HCT116 (cell line): ENCODE measurements around the gene RUVBL1. TPM values are rescaled to one million over a fixed set of nuclear protein-coding genes. Genes with fewer than 3 reads are reported as not detected.

Source experiments
- ATAC-seq: fragments of 200-7000 bp; cut with Tn5 transposase; 2 replicates; pipeline ENCODE4 v1.9.1; 2020; ENCODE audit warnings: mild to moderate bottlenecking, moderate library complexity
- BruUV-seq: library from RNA; stranded (reverse); fragments of 400-500 nt; replicated peaks from 2 replicates; lab custom pipeline; 2021; lab: Mats Ljungman, UMichigan
- CTCF ChIA-PET: fragments of 300-600 bp; sonication (Branson Sonifier 250); formaldehyde crosslinking; loops from one replicate; lab custom pipeline; 2021; ENCODE audit warnings: antibody characterized with exemption; lab: Charles Lee
- POLR2A ChIA-PET: fragments of 300-600, 350-600 bp; sonication (Branson Sonifier 250); formaldehyde crosslinking; loops from one replicate; lab custom pipeline; 2021; ENCODE audit warnings: antibody characterized with exemption; lab: Charles Lee
- RAD21 ChIA-PET, 2 experiments: fragments of 300-600 bp; sonication (Branson Sonifier 250); formaldehyde crosslinking; loops; one replicate each; lab custom pipeline; 2023; ENCODE audit warnings: low total read pairs in 2 of 2; ENCODE audit not compliant: uncharacterized antibody in 2 of 2, unreplicated experiment in 2 of 2, low non-redundant PET in 1 of 2; lab: Charles Lee
- DNase-seq: peaks from one replicate; pipeline ENCODE4 v3.0.0-alpha.2; 2010; ENCODE audit warnings: low read depth, low spot score
- H2AFZ ChIP-seq: fragments of 200-600 bp; shearing (Covaris generic), sonication (generic); 2 replicates; pipeline ENCODE4 v1.6.1; 2017; ENCODE audit warnings: low read depth, mixed run types, mixed read lengths, antibody characterized with exemption, low read length; ENCODE audit not compliant: poor library complexity, severe bottlenecking
- H3K27ac ChIP-seq: 2 replicates; pipeline ENCODE4 v1.5.1; 2012; ENCODE audit warnings: low read depth, low read length
- H3K27me3 ChIP-seq: fragments of 200-600 bp; sonication (generic); 2 replicates; pipeline ENCODE4 v1.6.1; 2016; ENCODE audit warnings: mixed run types, low read length, mixed read lengths; ENCODE audit not compliant: insufficient read depth
- H3K36me3 ChIP-seq, 2 experiments: fragments of 200-500 bp in 1 of 2; fragments of 200-600 bp in 1 of 2; sonication (Bioruptor generic) in 1 of 2; sonication (generic) in 1 of 2; 2 replicates each; pipeline versions ENCODE4 v1.5.1 to v1.6.1; 2014 to 2016; ENCODE audit warnings: low read length in 2 of 2, inconsistent platforms in 1 of 2, mixed read lengths in 1 of 2, mixed run types in 1 of 2; ENCODE audit not compliant: insufficient read depth in 2 of 2, control insufficient read depth in 1 of 2
- H3K4me1 ChIP-seq, 2 experiments: fragments of 200-600 bp in 1 of 2; sonication (generic) in 1 of 2; 2 replicates each; pipeline versions ENCODE4 v1.5.1 to v1.6.1; 2012 to 2017; ENCODE audit warnings: low read length in 2 of 2, inconsistent platforms in 1 of 2, mild to moderate bottlenecking in 1 of 2, mixed read lengths in 1 of 2, mixed run types in 1 of 2, moderate library complexity in 1 of 2; ENCODE audit not compliant: insufficient read depth in 2 of 2, control insufficient read depth in 1 of 2
- H3K4me2 ChIP-seq: fragments of 200-600 bp; sonication (generic); 2 replicates; pipeline ENCODE4 v1.6.1; 2017; ENCODE audit warnings: mixed run types, low read length, mixed read lengths
- H3K4me3 ChIP-seq, 2 experiments: fragments of 200-600 bp in 1 of 2; sonication (generic) in 1 of 2; replicated peaks in 1 of 2; 2 replicates each; pipeline ENCODE4 v1.5.1; 2011 to 2016; ENCODE audit warnings: low read length in 2 of 2, control low read depth in 1 of 2, low read depth in 1 of 2, mild to moderate bottlenecking in 1 of 2, mixed read lengths in 1 of 2, mixed run types in 1 of 2
- H3K79me2 ChIP-seq: fragments of 200-600 bp; sonication (generic); 2 replicates; pipeline ENCODE4 v1.6.1; 2017; ENCODE audit warnings: mild to moderate bottlenecking, mixed run types, low read length, moderate library complexity, mixed read lengths; ENCODE audit not compliant: insufficient read depth
- H3K9ac ChIP-seq: fragments of 200-600 bp; sonication (generic); 2 replicates; pipeline ENCODE4 v1.6.1; 2016; ENCODE audit warnings: low read length, mixed read lengths
- H3K9me2 ChIP-seq: fragments of 200-600 bp; sonication (generic), shearing (Covaris generic); 2 replicates; pipeline ENCODE4 v1.6.1; 2017; ENCODE audit warnings: mixed run types, mild to moderate bottlenecking, moderate library complexity; ENCODE audit not compliant: insufficient read depth
- H3K9me3 ChIP-seq, 2 experiments: fragments of 200-500 bp in 1 of 2; fragments of 200-600 bp in 1 of 2; sonication (Bioruptor generic) in 1 of 2; sonication (generic) in 1 of 2; 2 replicates each; pipeline ENCODE4 v1.6.1; 2014 to 2017; ENCODE audit warnings: low read length in 2 of 2, mixed read lengths in 2 of 2, inconsistent platforms in 1 of 2, low read depth in 1 of 2, mild to moderate bottlenecking in 1 of 2, mixed run types in 1 of 2, moderate library complexity in 1 of 2; ENCODE audit not compliant: control insufficient read depth in 1 of 2, insufficient read depth in 1 of 2
- H4K20me1 ChIP-seq: fragments of 200-600 bp; sonication (generic), shearing (Covaris generic); 2 replicates; pipeline ENCODE4 v1.6.1; 2017; ENCODE audit warnings: mixed run types, mild to moderate bottlenecking, moderate library complexity; ENCODE audit not compliant: insufficient read depth
- CBX3 ChIP-seq: IDR thresholded peaks from 2 replicates; pipeline ENCODE4 v1.6.1; 2012; ENCODE audit warnings: low read depth
- EGR1 ChIP-seq: IDR thresholded peaks from 2 replicates; pipeline ENCODE4 v1.6.1; 2012; ENCODE audit warnings: low read depth
- EZH2 ChIP-seq: fragments of 200-600 bp; sonication (generic); IDR thresholded peaks from 2 replicates; pipeline ENCODE4 v1.6.1; 2017; ENCODE audit warnings: antibody characterized with exemption, mixed run types
- POLR2A ChIP-seq: IDR thresholded peaks from 2 replicates; pipeline ENCODE4 v1.7.0; 2011; ENCODE audit warnings: borderline replicate concordance; ENCODE audit not compliant: insufficient read depth, insufficient read length; ENCODE audit errors: extremely low read depth
- POLR2AphosphoS5 ChIP-seq: IDR thresholded peaks from 2 replicates; pipeline ENCODE4 v1.6.1; 2011; ENCODE audit warnings: mild to moderate bottlenecking, low read depth, low read length, moderate library complexity
- SIN3A ChIP-seq: IDR thresholded peaks from 2 replicates; pipeline ENCODE4 v1.6.1; 2012; ENCODE audit warnings: low read depth
- SRF ChIP-seq: IDR thresholded peaks from 2 replicates; pipeline ENCODE4 v1.6.1; 2012; ENCODE audit warnings: low read depth
- ZBTB33 ChIP-seq: IDR thresholded peaks from 2 replicates; pipeline ENCODE4 v1.6.1; 2011; ENCODE audit warnings: mild to moderate bottlenecking, low read length, moderate library complexity; ENCODE audit not compliant: insufficient replicate concordance; ENCODE audit errors: extremely low read depth
- ZFX ChIP-seq: fragments of 450-650 bp; IDR thresholded peaks from 2 replicates; pipeline ENCODE4 v1.6.1; 2017
- ZNF274 ChIP-seq: fragments of 200-500 bp; sonication (Bioruptor generic); IDR thresholded peaks from 2 replicates; pipeline ENCODE4 v1.6.1; 2014; ENCODE audit warnings: mild to moderate bottlenecking, low read depth, low read length, inconsistent platforms
- intact Hi-C: fragments of 100-400 bp; cut with micrococcal nuclease; formaldehyde crosslinking; loops from 2 replicates; pipeline ENCODE4 v1.10.0; 2022
- total RNA-seq: library from RNA; stranded (reverse); gene quantifications from one replicate; pipeline ENCODE4 v1.2.1, GENCODE V29; 2021; ENCODE audit not compliant: unreplicated experiment
- TF ChIP-seq, protein P1 (sequence below): IDR thresholded peaks from 2 replicates; pipeline ENCODE4 v1.6.1; 2012
- TF ChIP-seq, protein P2 (sequence below): IDR thresholded peaks from 2 replicates; pipeline ENCODE4 v1.6.1; 2012

RUVBL1 gene
- total RNA-seq, 1 experiment from 2014 or later: 129 TPM

DNA sequence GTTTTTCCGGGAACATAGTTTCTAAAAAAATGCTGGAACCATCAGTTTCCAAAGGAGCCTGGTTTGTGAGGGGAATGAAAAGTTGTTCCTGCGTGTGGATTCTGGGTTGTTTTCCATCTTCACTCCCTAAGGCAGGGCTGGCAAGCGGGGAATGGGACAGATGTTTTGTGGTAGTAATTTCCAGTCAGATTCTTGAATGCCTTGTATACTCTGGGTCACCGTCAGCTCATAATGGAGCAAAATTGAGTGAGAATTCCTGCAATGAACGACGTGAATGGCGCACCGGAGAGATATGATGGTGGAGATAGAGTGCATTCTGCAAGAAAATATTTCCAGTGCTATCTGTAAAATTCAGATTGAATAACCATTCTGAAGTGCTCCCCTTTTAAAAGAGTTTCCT lies 49.6 kb upstream of the RUVBL1 start:
- H3K9ac ChIP-seq: no peak overlapping the region
- no peaks in the 10 kb centered on the region for H3K27me3 ChIP-seq
- DNase-seq: no peak
- RAD21 ChIA-PET: no interaction called here
- H3K36me3 ChIP-seq: no peaks in the 10 kb centered on the region
- no peak overlapping the region for H3K27ac ChIP-seq
- no peaks in the 10 kb centered on the region for H3K9me3 ChIP-seq
- POLR2A ChIA-PET: no interaction called here
- no TSS peak for BruUV-seq
- CTCF ChIA-PET: no interaction called here
- intact Hi-C loops: loop anchor here (5.0 kb wide), 1 partner anchor 254 kb away; no protein-coding TSS in a partner anchor
- H3K4me3 ChIP-seq: no peak overlapping the region
- H4K20me1 ChIP-seq: no peaks in the 10 kb centered on the region
- TF ChIP-seq SRF: no peak
- TF ChIP-seq EGR1: no peak
- TF ChIP-seq, protein P1, sequence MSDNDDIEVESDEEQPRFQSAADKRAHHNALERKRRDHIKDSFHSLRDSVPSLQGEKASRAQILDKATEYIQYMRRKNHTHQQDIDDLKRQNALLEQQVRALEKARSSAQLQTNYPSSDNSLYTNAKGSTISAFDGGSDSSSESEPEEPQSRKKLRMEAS: no peak
- no peak for TF ChIP-seq EZH2
- TF ChIP-seq, protein P2, sequence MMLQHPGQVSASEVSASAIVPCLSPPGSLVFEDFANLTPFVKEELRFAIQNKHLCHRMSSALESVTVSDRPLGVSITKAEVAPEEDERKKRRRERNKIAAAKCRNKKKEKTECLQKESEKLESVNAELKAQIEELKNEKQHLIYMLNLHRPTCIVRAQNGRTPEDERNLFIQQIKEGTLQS: no peak
- TF ChIP-seq POLR2A: no peak
- no peak for TF ChIP-seq ZNF274
- TF ChIP-seq SIN3A: no peak
- no peak for TF ChIP-seq CBX3
- no peak for TF ChIP-seq ZFX
- no peak for TF ChIP-seq ZBTB33
- no peak for TF ChIP-seq POLR2AphosphoS5
- no peaks in the 10 kb centered on the region; the same call in none of the 2 replicates for H3K79me2 ChIP-seq
- no peak overlapping the region for H3K4me2 ChIP-seq
- H3K9me2 ChIP-seq: no peaks in the 10 kb centered on the region
- ATAC-seq: no peak
- H3K4me1 ChIP-seq: peaks cover 0 to 7% of the 10 kb centered on the region in 2 experiments; a peak in 1 of 4 replicates
- H2AFZ ChIP-seq: no peak overlapping the region
